HL-60/S4 (cell line): ENCODE measurements around the gene CAMK1D.

ENCODE experiments used
- in situ Hi-C: fragments of 300-500 bp; cut with MboI; formaldehyde crosslinking; loops from 2 replicates; pipeline ENCODE4 v1.14.3; 2022; ENCODE audit warnings: low sequenced_read_pairs

The CAMK1D gene

DNA sequence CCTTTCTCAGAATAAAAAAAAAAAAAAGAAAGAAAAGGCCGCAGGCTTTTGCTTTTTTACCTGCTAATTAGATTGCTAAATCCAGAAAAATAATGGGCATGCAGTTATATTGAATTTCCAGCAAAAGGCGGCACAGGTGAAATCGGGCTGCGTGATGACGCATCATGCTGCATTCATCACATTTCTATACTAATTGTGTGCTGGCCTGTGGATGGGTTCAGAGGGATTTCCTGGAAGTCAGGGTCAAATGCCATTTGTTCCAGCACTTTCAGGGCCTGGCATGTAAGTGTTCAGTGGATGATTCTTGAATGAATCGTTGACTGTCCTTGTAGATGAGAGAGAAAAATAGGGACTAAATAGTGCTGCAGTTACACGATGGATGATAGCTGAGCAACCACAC lies 292.7 kb downstream of the CAMK1D start:
- in situ Hi-C loops = no loop called here

DNA sequence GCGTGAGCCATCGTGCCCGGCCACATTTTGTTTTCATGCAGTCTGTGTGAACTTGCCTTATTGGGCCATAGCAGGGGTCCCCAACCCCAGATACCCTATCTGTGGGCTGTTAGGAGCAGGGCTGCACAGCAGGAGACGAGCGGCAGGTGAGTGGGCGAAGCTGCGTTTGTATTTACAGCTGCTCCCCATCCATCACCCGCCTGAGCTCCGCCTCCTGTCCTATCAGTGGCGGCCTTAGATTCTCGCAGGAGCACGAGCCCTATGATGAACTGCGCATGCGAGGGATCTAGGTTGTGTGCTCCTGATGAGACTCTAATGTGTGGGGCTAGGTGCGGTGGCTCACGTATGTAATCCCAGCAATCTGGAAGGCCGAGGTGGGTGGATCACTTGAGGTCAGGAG lies 293.9 kb downstream of the CAMK1D start:
- in situ Hi-C loops = no loop called here

DNA sequence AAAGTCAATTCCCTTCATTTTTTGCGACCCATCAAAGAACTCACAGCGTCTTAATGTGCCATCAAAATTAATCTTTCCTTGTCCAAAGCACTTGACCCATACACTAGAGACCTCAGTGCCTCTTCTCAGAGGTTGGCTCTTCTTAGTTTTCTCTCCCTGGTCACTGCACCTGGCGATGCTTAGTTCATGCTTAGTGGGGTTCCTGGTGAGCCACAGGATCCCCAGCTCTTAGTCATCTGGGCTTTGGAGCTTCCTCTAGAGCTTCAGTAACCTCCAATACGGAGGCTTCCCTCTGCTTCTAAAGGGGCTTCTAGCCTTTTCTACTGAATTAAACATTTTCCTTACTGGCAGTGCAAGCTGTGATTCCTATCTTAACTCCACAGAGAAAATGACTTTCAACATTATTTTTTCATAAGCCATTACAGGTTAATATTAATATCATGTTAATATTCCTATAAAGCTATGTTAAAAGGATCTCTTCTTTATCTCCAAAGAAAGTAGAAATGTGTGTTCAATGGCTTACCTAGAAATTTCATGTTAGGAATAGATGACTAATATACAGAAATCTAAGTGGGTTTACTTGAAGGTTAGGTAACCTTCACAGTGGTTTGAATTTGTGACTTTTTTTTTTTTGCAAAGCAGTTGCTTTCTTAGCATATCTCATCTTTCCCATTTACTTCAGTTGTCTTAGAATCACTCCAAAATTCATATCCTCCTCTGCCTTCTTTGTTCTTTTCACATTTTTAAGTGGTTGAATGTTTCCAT lies 295.2 kb downstream of the CAMK1D start:
- in situ Hi-C loops = no loop called here

DNA sequence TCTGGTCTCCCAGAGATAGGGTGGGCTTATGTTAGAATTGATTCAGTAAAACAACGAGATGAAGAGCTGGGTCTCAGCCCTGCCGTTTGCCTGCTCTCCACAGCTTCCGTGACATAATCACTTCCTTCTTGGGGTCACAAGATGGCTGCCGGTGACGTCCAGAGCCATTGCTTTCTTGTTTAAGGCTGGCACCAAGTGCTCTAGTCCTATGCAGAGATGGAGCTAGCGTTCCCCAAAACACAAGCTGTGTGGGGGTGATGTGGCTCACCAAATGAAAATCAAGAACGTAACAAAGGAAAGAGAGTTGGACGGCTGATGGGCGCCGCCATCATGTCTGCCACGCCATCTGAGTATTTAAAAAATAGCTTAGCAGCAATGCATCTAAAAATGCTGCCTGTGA lies 296.1 kb downstream of the CAMK1D start:
- in situ Hi-C loops = no loop called here

DNA sequence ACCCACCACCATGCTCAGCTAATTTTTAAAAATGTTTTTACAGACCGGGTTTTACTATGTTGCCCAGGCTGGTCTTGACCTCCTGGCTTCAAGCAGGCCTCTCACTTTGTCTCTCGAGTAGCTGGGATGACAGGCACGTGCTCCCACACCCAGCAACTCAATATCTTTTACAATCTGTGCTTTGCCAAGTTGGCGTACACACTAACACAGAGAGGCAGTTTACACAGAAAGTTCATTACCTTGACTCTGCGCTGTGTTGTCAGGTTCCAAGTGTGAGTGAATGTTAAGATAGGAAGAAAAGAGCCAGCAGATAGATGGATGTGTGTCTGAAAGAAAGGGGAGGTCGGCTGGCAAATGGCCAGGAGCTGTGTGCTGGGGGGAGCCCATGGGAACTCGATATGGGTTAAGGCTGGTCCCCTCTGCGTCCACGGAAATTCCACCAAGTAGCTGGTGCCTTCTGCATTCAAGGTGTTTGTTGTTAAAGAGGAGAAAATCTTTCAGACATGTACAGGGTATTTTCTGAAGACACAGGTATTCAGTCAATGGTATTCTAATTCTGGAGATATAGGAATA lies 299.8 kb downstream of the CAMK1D start:
- in situ Hi-C loops = no loop called here

DNA sequence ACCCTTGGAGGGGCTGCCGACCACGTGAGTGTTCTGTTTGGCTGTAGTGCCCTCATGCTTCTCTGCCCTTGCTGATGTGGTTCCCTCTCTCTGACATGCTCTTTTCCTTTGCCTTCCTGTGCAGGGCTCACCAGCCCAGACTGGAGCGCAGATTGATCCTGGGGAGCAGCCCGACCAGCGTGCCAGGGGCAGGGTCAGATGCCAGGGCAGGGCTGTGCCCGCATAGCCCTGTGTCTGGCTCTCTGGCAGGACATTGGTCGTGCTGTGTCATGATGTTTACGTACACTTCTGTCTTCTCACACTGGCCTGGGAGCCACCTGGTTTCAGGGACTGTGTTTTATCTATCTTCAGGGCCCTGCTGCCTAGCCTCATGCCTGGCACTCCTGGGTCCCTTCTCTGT lies 300.8 kb downstream of the CAMK1D start:
- in situ Hi-C loops = no loop called here

DNA sequence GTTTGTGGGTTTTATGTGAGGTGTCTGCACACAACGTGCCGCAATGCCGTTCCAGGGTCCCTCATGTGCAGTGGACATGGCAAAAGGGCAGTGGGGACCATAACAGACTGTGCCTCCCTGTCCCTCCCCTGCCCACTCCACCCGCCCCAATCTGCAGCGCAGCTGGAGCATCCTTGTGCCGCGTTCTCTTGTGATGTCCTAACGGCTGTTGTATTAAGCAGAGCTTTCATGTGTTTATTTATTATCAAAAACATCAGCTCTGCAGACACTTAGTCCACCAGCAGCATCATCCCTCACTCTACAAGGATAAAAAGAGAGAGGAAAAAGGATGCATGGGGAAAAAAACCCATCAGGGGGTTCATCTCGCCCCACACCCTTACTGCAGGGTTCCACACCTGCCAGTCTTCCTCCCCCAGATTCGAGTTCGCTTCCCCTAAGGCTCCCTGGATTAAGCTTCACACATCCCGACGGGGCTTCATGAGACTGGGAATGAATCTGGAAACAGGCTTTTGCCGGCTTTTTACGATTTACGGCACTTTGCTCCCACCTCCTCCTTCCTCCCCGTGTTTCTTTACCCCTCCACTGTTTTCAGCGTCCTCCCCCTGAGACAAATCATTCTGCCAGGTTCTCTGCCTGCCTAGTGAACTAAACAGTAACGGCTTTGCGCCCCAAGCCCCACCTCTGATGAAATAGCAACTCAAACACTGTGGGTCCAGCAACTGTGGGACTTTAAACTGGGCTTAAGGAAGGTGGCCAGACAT lies 301.4 kb downstream of the CAMK1D start:
- in situ Hi-C loops = no loop called here

GRCh38 chr10:12655940-12656339 lies 306.6 kb downstream of the CAMK1D start:
- in situ Hi-C loops = no loop called here

GRCh38 chr10:12656518-12657142 lies 307.3 kb downstream of the CAMK1D start:
- in situ Hi-C loops = no loop called here

DNA sequence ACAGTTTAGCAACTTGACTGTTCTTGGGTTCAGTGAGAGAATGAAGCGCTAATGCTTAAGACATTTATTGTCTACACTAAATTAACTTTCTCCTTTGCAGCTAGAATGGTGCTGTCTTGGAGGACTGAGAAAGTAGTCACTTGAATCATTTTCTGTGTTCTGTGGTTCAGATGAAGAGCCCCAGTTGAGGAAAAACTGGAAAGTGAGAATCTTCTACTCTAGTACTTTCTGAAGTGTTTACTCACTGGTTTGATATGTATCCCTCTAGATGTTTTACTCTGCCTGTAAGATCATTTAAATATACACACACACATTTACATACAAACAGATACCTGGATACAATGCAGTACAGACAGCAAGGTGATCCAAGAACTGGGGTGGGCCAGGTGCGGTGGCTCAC lies 308.1 kb downstream of the CAMK1D start:
- in situ Hi-C loops = no loop called here

DNA sequence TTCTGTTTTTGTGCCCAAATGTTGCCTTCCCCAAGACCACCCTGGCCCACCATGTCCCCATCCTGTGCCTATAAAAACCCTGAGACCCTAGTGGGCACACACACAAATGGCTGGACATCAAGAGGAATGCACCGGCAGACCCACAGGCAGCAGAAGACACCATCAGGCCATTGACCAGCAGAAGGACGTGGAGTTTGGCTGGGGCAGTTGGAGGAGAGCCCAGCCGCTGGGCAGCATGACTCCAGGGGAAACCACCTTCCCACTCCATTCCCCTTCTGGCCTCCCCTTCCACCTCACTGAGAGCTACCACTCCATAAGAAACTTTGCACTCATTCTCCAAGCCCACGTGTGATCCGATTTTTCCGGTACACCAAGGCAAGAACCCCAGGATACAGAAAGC lies 309.2 kb downstream of the CAMK1D start:
- in situ Hi-C loops = no loop called here

- in situ Hi-C loops = loop anchor here (10.0 kb wide), 1 partner anchor 395 kb away; no protein-coding TSS in a partner anchor
Measured at GRCh38 chr10:12659706-12660105, 310.4 kb downstream of the CAMK1D start.

DNA sequence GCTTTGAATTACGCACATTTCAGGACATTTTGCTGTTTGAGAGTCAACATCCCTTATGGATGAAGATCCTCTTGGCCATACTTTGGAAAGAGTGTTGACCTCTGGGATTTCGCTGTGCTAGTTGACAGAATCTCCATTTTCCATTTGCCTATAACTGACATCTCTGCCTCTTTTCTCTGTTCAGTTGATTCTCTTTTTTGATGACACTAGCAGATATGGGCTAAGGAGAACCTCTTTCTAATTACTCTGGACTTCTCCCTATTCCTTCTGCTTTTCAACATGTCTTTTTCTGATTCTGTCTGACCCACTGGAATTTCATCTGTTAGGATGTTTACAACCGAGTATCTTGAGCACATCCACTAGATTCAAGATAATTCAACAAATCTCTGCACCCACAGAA lies 311.5 kb downstream of the CAMK1D start:
- in situ Hi-C loops = loop anchor here (10.0 kb wide), 1 partner anchor 396 kb away; no protein-coding TSS in a partner anchor

DNA sequence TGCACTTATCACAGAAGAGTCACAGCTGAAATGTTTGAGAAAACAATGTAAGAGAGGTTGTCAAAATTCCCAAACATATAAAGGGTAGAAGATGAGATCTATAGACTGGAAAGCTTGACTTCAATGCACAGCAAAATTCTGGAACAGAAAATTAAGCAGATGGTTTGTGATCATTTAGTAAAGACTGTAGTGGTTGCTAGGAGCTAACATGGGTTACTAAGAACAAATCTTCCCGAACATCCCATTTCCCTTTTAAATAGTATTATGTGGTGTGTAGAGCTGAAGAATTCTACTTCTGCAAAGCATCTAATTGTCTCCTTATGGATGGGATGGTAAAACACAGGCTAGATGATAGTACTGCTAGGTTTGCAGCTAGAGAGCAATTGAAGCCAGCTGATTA lies 312.3 kb downstream of the CAMK1D start:
- in situ Hi-C loops = loop anchor here (10.0 kb wide), 1 partner anchor 397 kb away; no protein-coding TSS in a partner anchor

DNA sequence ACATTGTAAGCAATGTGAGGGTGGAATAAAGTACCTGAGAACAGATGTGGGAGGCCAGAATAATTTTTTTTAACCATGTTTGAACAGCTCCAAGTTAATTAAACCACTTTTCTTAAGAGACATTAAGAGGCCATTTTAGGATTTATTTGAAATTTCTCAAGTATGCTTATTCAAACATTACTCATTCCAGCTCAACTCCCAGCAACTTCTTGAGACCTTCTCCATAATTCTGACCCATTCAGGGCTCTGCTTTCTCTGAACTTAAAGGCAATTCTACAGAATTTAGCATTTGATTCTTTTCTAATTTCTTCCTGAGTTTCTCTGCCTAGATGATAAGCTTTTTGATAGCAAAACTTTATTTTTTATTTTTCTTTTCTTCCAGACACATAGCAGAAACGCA lies 314.5 kb downstream of the CAMK1D start:
- in situ Hi-C loops = loop anchor here (10.0 kb wide), 1 partner anchor 399 kb away; no protein-coding TSS in a partner anchor

DNA sequence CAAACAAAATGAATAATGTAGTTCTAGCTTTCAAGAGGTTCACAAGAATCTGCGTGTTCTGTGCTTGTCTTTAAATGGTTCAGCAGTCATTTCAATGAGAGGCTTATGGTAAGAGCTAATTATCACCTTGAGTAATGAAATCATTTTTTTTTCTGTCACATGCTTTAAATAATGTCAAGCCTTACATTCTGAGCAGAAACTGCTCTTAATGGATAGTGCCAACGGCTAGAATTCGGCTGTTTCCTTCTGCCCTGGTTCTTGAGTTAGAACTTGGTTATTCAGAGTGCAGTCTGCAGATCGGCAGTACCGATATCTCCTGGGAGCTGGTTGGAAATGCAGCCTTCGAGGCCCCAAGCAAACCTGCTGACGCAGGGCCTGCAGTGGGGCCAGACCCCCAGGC lies 316.2 kb downstream of the CAMK1D start:
- in situ Hi-C loops = loop anchor here (10.0 kb wide), 1 partner anchor 401 kb away; no protein-coding TSS in a partner anchor

GRCh38 chr10:12667052-12667451 lies 317.7 kb downstream of the CAMK1D start:
- in situ Hi-C loops = loop anchor here (10.0 kb wide), 1 partner anchor 402 kb away; no protein-coding TSS in a partner anchor

- in situ Hi-C loops = loop anchor here (10.0 kb wide), 1 partner anchor 404 kb away; no protein-coding TSS in a partner anchor
Measured at GRCh38 chr10:12668634-12669033, 319.3 kb downstream of the CAMK1D start.

DNA sequence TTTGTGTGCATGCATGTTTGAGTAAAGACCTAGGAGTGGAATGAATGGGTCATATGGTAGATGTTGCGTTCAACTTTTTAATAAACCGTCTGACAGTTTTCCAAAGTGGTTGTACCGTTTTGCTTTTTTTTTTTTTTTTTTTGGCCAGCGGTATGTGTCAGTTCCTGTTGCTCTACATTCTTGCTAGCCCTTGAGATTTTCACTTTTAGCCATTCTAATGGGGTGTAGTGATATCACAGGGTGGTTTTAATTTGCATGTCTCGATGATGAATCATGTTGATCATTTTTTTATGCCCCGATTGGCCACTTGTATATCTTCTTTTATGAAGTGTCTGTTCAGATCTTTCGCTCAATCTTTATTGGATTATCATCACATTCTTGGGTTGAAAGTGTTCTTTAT lies 320.7 kb downstream of the CAMK1D start:
- in situ Hi-C loops = no loop called here

DNA sequence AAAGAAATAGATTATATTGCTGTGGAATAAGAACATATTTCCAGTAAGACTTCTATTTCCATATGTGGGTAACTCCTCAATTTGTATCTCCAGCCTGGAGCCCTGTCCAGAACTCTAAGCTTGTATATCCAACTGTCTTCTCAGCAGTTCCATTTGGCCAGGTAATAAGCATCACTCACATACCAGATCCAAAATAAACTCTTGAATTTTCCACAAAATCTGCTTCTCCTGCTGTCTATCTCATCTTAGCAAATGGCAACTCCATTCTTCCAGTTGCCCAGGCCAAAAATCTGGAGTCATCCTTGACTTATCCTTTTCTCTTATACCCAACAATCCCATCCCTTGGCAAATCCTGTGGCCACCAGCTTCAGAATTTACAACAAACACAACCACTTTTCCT lies 325.8 kb downstream of the CAMK1D start:
- in situ Hi-C loops = no loop called here

DNA sequence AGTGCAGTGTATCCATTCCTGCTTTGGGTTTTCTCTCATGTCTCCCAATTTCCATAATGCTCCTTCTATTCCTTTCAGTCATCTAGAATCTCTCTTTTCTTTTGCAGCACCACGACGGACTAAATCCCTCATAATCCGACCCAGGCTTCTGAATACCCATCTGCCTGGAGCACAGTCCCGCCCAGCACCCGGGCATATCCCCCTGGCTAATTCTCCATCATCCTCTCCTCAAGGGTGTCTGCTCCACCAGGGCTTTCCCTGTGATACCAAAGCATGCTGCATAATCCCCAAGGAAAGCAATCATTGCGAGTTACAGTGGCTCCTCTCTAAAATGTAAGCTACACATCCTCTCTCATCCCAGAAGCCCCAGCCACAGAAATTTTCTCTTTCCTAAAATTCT lies 330.3 kb downstream of the CAMK1D start:
- in situ Hi-C loops = no loop called here
